GM12873 (cell line): ENCODE data around the gene RSPH6A.

ENCODE experiments used
- TF ChIP-seq, protein P1 (sequence below): IDR thresholded peaks from 2 replicates; pipeline ENCODE4 v1.5.1; 2012; ENCODE audit warnings: low read depth, mild to moderate bottlenecking, moderate library complexity, low read length, control low read depth; ENCODE audit not compliant: insufficient read depth; ENCODE audit errors: missing control alignments

RSPH6A gene

DNA sequence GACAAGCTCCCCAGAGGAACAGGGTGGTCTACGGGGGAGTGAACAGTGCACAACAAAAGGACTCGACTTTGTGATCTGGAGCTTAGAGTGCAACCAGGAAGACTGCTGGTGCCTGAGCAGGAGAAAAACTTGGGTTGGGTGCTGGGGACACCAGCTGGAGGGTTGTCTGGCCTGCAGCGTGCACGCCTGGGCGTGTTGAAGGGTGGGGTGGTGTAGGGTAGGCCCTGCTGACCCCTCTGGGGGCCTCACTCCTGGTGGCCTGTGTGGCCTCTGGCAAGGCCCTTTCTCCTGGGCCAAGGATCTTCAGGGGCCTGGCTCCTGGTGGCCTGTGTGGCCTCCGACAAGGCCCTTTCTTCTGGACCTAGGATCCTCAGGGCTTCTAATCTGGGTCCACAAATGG lies 4.7 kb upstream of the RSPH6A start:
- TF ChIP-seq, protein P1, sequence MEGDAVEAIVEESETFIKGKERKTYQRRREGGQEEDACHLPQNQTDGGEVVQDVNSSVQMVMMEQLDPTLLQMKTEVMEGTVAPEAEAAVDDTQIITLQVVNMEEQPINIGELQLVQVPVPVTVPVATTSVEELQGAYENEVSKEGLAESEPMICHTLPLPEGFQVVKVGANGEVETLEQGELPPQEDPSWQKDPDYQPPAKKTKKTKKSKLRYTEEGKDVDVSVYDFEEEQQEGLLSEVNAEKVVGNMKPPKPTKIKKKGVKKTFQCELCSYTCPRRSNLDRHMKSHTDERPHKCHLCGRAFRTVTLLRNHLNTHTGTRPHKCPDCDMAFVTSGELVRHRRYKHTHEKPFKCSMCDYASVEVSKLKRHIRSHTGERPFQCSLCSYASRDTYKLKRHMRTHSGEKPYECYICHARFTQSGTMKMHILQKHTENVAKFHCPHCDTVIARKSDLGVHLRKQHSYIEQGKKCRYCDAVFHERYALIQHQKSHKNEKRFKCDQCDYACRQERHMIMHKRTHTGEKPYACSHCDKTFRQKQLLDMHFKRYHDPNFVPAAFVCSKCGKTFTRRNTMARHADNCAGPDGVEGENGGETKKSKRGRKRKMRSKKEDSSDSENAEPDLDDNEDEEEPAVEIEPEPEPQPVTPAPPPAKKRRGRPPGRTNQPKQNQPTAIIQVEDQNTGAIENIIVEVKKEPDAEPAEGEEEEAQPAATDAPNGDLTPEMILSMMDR: no peak

DNA sequence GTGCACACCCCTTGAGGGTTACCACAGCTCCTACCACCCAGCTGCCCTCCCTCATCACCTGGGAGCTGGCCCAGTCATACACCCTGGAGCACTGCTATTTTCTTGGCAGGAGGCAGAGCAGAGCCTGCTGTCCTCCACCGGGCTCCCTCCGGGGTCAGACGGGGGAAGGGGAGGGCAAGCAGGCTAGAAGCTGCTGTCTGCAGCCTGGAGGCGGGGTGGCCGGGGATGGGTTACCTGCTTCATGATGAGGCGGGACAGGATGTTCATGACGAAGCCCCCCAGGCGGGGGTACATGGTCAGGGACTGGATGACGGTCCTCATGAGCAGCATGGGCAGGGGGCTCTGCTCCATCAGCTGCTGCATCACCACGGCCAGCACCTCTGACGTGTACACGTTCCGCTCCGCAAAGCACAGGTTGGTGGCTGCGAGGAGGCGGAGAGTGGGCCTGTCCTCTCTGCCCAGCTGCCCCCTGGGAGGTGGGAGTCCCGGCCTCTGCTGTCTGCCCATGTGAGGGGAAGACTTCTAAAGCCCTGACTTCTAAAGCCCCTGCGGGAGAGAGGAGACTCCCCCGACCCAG lies 2.7 kb upstream of the RSPH6A start:
- TF ChIP-seq, protein P1: no peak

DNA sequence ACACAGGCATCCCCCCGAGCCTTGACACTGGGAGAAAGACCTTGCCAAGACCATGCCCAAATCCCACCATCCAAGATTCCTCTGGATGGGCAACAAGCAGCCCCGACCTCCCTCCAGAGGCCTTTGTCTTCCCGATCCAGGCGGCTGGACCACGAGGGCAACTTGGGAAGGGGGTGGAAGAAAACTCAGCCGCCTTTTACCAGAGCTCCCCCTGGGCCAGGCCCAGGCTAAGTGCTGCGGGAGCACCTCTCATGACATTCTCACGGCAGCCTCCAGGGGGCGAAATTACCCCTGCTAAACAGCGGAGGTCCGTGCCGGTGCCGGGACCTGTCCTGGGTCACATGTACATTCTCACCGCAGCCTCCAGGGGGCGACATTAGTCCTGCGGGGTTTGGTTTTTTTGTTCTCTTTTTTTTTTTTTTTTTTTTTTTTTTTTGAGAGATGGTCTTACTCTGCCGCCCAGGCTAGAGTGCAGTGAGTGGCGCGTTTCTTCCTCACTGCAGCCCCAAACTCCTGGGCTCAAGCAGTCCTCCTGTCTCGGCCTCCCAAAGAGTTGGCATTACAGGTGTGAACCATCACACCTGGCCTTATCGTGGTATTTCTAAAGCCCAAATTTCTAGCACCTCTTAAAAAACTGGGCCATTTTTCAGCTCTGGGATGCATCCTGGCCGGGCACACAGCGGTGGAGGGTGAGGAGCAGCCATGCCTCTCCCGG lies 2.1 kb upstream of the RSPH6A start:
- TF ChIP-seq, protein P1: peak; percentile 97

DNA sequence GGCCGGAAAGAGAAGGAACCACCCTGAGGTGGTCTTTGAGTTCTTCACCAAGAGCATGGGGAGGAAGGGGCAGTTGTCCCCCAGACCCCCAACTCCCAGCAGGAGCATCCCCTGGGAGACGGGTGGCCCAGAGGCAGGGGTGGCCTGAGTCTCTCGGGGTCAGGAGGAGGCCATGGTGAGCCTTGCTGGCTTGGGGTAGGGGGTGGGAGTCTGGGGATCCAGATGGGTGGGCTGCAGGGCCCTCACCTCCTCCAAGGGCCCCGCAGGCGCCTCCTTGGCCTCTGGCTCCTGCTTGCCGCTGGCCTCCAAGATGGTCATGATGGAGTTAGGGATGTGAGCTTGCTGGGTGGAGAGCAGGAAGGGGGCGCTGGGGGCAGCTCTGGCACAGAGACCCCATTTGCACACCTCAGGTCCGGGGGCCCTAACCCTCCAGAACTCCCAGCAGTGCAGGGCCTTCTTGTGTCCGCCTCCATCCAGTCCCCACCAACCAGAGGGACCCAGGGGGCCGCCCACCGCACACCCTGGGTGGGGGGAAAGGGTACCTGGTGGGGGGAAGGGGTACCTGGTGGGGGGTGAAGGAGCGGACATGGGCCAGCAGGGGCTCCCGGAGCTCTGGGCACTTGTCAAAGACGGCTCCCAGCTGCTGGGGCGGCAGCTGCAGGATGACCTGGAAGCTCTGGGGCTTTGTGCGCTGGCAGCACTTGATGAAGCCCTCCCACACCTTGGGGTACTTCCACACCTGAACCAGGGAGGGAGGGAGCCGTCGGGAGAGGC lies 1.3 kb upstream of the RSPH6A start:
- TF ChIP-seq, protein P1: no peak

DNA sequence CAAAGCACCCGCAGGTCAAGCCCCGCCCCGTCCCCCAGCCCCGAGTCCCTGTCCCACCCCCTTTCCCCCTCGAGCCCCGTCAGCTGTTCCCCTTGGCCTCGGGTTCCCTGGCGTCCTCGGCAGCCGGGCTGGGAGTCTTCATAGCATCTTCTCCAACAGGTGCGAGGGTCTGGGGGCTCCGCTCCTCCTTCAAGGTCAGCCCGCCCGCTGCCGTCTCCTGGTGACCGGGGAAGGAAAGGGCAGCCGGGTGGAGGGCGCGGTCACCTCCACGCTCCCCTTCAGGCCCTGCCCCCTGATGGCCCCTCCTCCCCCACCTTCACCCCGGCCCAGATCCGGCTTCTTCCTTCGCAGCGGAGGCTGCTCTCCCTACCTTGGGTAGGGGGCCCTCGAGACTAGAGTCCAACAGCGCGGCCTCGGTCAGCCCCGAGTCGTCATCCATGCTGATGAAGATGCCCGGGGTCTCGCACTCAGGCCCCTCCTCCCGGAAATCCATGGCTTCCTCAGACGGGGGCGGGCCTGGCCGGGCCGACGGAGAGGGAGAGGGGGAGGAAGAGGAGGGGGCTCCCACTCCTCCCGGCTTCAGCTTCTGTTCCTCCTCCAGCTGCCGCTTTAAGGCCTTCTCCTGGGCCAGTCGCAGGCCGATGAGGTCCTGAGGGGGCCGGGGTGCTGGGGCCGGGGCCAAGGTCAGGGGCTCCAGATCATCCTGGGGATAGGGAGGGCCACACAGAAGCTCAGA lies 541 bp upstream of the RSPH6A start:
- TF ChIP-seq, protein P1: no peak

DNA sequence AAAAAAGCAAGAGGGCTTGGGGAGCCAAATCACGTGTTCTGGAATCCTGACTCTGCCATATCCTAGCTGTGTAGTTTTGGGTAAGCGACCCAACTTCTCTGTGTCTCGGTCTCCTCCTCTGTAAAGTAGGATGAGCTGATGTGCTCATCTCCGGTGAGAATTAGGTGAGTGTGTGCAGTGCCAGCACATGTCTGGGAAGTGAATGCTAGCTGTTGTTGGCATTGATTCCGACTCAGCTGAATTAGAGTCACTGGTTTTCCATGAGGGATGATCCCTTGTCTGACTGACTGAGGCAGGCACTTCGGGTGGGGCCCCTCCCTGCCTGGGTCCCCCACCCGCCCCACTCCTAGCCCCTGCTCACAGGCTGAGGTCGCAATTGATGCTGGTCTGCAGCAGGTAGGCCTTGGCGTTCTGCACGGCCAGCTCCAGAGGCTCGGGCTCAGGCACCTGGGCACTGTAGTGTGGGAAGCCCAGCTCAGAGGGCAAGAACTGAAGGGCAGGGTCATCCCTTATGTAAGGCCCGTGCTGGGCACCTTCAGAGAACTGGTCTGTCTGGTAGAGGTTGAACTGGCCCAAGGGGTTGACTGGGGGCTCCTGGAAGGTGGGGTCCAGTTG lies 835 bp downstream of the RSPH6A start:
- TF ChIP-seq, protein P1: no peak
